ENCODE results near the gene HOXD10. TPM values are rescaled to one million over a fixed set of nuclear protein-coding genes. Genes with fewer than 3 reads are reported as not detected.

The HOXD10 gene
- total RNA-seq, 2 donors from 2014 or later = 10.4 to 32.5 TPM

DNA sequence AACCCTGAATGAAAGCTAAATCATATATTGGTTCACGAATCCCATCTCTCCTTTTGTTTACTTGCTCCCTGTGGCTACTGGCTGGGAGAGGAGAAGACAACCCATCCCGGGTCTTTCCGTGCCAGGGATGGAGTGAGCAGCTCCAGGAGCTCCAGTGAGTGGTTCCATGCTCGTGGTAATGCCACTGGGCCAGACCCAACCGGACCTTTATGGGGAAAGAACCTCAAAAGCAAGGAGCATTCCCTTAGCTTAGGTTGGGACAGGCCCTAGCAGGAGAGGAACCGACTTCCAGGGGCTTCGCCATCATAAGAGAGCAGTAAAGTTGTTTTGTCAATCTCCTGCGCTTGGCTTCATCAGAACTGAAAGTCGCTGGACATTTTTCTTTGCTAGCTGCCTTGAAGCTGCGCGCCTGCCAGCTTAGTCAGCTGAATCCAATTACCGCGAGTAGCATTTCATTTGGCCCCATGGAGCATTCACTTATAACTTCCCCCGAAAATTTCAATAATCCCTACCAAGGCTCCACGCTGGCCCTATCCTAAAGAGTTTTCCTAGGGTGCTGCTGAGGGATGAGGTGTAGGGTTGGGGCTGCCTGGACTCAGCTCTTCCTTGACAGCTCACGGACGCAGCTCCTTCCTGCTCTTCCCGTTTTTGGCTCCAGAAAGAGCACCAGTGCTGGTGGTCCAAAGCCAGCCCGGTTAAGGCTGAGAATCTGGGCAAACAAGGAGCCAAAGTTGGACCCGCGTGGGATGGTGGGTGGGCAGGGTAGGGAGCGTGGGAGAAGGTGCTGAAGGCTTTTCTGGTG, 45.4 kb downstream of the HOXD10 start:
- no peak for TF ChIP-seq POLR2A (IDR thresholded peaks at IDR 0.05)
- TF ChIP-seq CTCF (IDR thresholded peaks at IDR 0.05) = no peak
- TF ChIP-seq POLR2AphosphoS5 (IDR thresholded peaks at IDR 0.05) = no peak
- Histone ChIP-seq H3K27me3 (replicated peaks; ENCODE audit: insufficient read depth) (peaks cover 65% of the 10 kb centered on the region), H3K27ac (no peak overlapping the region), H3K4me1 (replicated peaks) (no peaks in the 10 kb centered on the region), H3K36me3 (no peaks in the 10 kb centered on the region), H3K9me3 (no peaks in the 10 kb centered on the region), H3K4me3 (no peak overlapping the region)
- DNase-seq (ENCODE audit: low spot score) = no peak
- WGBS = 13% methylated on average over 22 of the region's 22 CpGs
- intact Hi-C loops (cut with DNase I) = no loop called here

GRCh38 chr2:176162911-176163671, 46.5 kb downstream of the HOXD10 start:
- no peaks in the 10 kb centered on the region for H3K4me1 ChIP-seq (replicated peaks)
- H3K4me3 ChIP-seq = no peak overlapping the region
- no peak overlapping the region for H3K27ac ChIP-seq
- H3K27me3 ChIP-seq (replicated peaks; ENCODE audit: insufficient read depth) = peaks cover 60% of the 10 kb centered on the region
- no peaks in the 10 kb centered on the region for H3K9me3 ChIP-seq
- no peaks in the 10 kb centered on the region for H3K36me3 ChIP-seq
- no peak for DNase-seq (ENCODE audit: low spot score)
- intact Hi-C loops (cut with DNase I) = no loop called here
- whole genome bisulfite sequencing = 8% methylated on average over 29 of the region's 29 CpGs
- TF ChIP-seq POLR2A (IDR thresholded peaks at IDR 0.05) (no peak), POLR2AphosphoS5 (IDR thresholded peaks at IDR 0.05) (no peak), CTCF (IDR thresholded peaks at IDR 0.05) (no peak)

- Histone ChIP-seq H3K27me3 (replicated peaks; ENCODE audit: insufficient read depth) (peaks cover 56% of the 10 kb centered on the region), H3K36me3 (no peaks in the 10 kb centered on the region), H3K4me1 (replicated peaks) (no peaks in the 10 kb centered on the region), H3K4me3 (no peak overlapping the region), H3K9me3 (no peaks in the 10 kb centered on the region), H3K27ac (no peak overlapping the region)
- TF ChIP-seq POLR2AphosphoS5 (IDR thresholded peaks at IDR 0.05) (no peak), POLR2A (IDR thresholded peaks at IDR 0.05) (no peak)
- no peak for DNase-seq (ENCODE audit: low spot score)
- 28% methylated on average over 12 of the region's 12 CpGs for WGBS
- intact Hi-C loops (cut with DNase I) = no loop called here
These were observed 47.1 kb downstream of the HOXD10 start for GRCh38 chr2:176163672-176164056.

DNA sequence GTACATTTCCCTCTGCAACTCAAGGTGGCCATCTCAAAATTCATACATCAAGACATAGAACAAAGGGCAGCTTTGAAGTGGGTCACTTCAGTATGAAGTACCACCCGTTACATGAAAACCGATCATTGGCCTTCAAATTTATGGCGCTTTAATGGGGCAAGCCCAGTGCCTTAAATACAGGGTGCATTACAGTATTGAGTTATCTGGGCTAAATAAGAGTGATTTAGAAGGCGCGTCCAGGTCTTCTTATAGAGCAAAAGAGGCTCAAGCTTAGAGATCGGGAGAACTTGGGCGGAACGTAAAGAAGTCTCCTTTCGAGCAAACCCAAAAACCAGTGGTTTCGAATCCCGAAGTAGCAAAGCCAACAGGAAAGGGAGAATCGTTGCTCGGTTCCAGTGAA, 47.6 kb downstream of the HOXD10 start:
- Histone ChIP-seq H3K27ac (no peak overlapping the region), H3K4me1 (replicated peaks) (no peaks in the 10 kb centered on the region), H3K4me3 (no peak overlapping the region), H3K36me3 (no peaks in the 10 kb centered on the region), H3K27me3 (replicated peaks; ENCODE audit: insufficient read depth) (peaks cover 51% of the 10 kb centered on the region), H3K9me3 (no peaks in the 10 kb centered on the region)
- intact Hi-C loops (cut with DNase I) = no loop called here
- no peak for DNase-seq (ENCODE audit: low spot score)
- WGBS = 40% methylated on average over 13 of the region's 13 CpGs
- TF ChIP-seq POLR2A (IDR thresholded peaks at IDR 0.05) (no peak), CTCF (IDR thresholded peaks at IDR 0.05) (no peak), POLR2AphosphoS5 (IDR thresholded peaks at IDR 0.05) (no peak)

DNA sequence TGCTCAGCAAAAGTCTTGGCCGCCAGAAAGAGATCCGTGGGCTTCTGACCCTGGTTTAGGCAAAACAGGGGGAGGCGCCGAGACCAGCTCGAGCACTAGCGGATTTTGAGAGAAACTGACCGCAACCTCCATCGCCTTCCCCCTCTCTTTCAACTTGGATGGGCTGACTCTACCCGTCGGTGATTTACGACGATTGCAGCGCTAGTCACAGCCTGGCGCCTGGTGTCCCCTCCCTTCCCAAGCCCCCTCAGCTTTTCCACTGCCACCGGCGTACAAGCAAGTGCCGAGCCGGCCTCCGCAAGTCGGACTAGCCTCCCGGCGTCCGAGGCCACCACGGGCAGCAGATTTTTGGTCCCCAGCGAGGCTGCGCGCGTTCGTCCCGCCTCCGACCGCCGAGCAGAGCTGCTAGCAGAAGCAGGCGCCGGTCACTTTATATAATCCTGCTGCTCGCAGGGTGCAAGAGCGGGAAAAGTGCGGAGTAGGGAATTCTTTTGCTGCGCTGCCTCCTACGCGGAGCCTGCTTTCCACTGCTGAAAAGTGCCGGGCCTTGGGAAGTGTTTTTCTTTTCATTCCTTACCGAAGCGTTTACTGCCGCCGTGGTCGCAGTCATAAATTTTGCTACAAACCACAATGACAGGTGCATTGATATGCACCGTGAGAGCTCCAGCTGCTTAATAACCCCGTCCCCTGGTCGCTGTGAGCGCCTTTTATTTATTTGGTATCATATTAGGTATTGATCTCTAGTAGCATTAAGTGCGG, 48.2 kb downstream of the HOXD10 start:
- Histone ChIP-seq H3K27me3 (replicated peaks; ENCODE audit: insufficient read depth) (peaks cover 48% of the 10 kb centered on the region), H3K27ac (no peak overlapping the region), H3K4me3 (no peak overlapping the region), H3K4me1 (replicated peaks) (no peaks in the 10 kb centered on the region), H3K36me3 (no peaks in the 10 kb centered on the region), H3K9me3 (no peaks in the 10 kb centered on the region)
- 13% methylated on average over 52 of the region's 52 CpGs for WGBS
- no peak for DNase-seq (ENCODE audit: low spot score)
- intact Hi-C loops (cut with DNase I) = no loop called here
- TF ChIP-seq POLR2A (IDR thresholded peaks at IDR 0.05) (no peak), CTCF (IDR thresholded peaks at IDR 0.05) (no peak), POLR2AphosphoS5 (IDR thresholded peaks at IDR 0.05) (no peak)
